Peyer's patch (tissue), 4 donors: Measurements from ENCODE around the gene BBS12. TPM values are rescaled to one million over a fixed set of nuclear protein-coding genes. Genes with fewer than 3 reads are reported as not detected.

Experiments used
- DNase-seq, 3 donors: peaks; one replicate each; pipeline ENCODE4 v3.0.0-alpha.2; 2017 to 2019
- H3K27ac ChIP-seq, 4 donors: fragments of 200-600 bp; sonication (generic); one replicate each; pipeline ENCODE4 v1.5.1; 2016 to 2019
- H3K27me3 ChIP-seq, 2 donors: fragments of 200-600 bp; sonication (generic); one replicate each; pipeline ENCODE4 v1.5.1; 2019
- H3K36me3 ChIP-seq, 3 donors: fragments of 200-600 bp; sonication (generic); one replicate each; pipeline ENCODE4 v1.5.1; 2016 to 2019
- H3K4me1 ChIP-seq, 4 donors: fragments of 200-600 bp; sonication (generic); one replicate each; pipeline ENCODE4 v1.5.1; 2016 to 2019
- H3K4me3 ChIP-seq, 4 donors: fragments of 200-600 bp; sonication (generic); 1 replicate in 3 of 4; 2 replicates in 1 of 4; pipeline ENCODE4 v1.5.1; 2016 to 2019; ENCODE audit warnings: mild to moderate bottlenecking in 1 of 4
- H3K9me3 ChIP-seq, 4 donors: fragments of 200-600 bp; sonication (generic); one replicate each; pipeline ENCODE4 v1.5.1; 2016 to 2019; ENCODE audit warnings: mild to moderate bottlenecking in 1 of 4
- CTCF ChIP-seq, 6 experiments: fragments of 450-650 bp in 4 of 6; fragments of 200-600 bp in 2 of 6; sonication (generic) in 1 of 6; IDR thresholded peaks; one replicate each; pipeline ENCODE4 v1.5.1; 2017 to 2019; ENCODE audit warnings: antibody characterized with exemption in 6 of 6, mild to moderate bottlenecking in 3 of 6, moderate library complexity in 1 of 6
- POLR2A ChIP-seq, 2 donors: fragments of 450-650 bp; IDR thresholded peaks; one replicate each; pipeline ENCODE4 v1.5.1; 2017; ENCODE audit warnings: antibody characterized with exemption in 2 of 2, mild to moderate bottlenecking in 2 of 2, moderate library complexity in 2 of 2
- total RNA-seq, 4 donors: library from RNA; depleted of rRNA; stranded (reverse); fragments of >200 nt; gene quantifications; one replicate each; pipeline ENCODE4 v1.1.0, GENCODE V29; 2016

The BBS12 gene
- total RNA-seq, 4 donors from 2014 or later: 1.7 to 5.6 (median 4.7) TPM

DNA sequence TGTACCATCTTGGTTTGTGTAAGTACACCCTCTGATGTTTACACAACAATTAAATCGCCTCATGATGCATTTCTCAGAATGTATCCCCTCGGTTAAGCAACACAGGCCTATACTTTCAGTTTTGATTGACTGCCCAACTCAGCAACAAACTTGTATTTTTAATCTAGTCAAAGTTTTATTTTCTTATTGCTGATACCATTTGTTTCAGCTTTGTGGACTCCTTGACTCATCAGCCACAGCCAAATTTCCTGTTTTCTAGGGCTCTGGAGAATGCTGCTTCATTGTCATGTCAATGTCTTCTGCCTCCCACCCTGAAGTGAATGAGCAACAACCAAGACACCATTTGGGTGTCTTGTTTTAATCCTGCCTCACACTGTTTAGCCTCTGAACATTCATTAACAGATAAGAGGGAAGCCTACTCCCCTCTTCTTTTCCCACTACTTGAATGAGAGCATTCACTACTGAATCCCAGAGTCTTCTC lies 14.0 kb downstream of the BBS12 start:
- peaks cover 0 to 21% (median 2%) of the 10 kb centered on the region in 4 donors for H3K4me1 ChIP-seq
- peaks cover 0 to 6% (median 3%) of the 10 kb centered on the region in 3 donors for H3K36me3 ChIP-seq
- no peak overlapping the region for H3K4me3 ChIP-seq
- no peak for DNase-seq
- H3K27ac ChIP-seq: no peak overlapping the region
- H3K9me3 ChIP-seq: no peaks in the 10 kb centered on the region
- H3K27me3 ChIP-seq: no peaks in the 10 kb centered on the region
- TF ChIP-seq POLR2A (IDR thresholded peaks at IDR 0.05): no peak
- TF ChIP-seq CTCF (IDR thresholded peaks at IDR 0.05): no peak

- H3K4me1 ChIP-seq: peaks cover 0 to 21% (median 2%) of the 10 kb centered on the region in 4 donors
- H3K27me3 ChIP-seq: no peaks in the 10 kb centered on the region
- no peaks in the 10 kb centered on the region for H3K9me3 ChIP-seq
- TF ChIP-seq CTCF (IDR thresholded peaks at IDR 0.05): no peak
- no peak for TF ChIP-seq POLR2A (IDR thresholded peaks at IDR 0.05)
- no peak overlapping the region for H3K27ac ChIP-seq
- peaks cover 0 to 3% (median 2%) of the 10 kb centered on the region in 3 donors for H3K36me3 ChIP-seq
- no peak for DNase-seq
- no peak overlapping the region for H3K4me3 ChIP-seq
Measured at GRCh38 chr4:122747068-122747467, 14.6 kb downstream of the BBS12 start.

- Histone ChIP-seq H3K27ac (no peak overlapping the region), H3K36me3 (no peaks in the 10 kb centered on the region), H3K27me3 (no peaks in the 10 kb centered on the region), H3K4me1 (peaks cover 0 to 15% (median 2%) of the 10 kb centered on the region in 4 donors), H3K9me3 (no peaks in the 10 kb centered on the region), H3K4me3 (no peak overlapping the region)
- no peak for TF ChIP-seq POLR2A (IDR thresholded peaks at IDR 0.05)
- TF ChIP-seq CTCF (IDR thresholded peaks at IDR 0.05): no peak
- no peak for DNase-seq
Measured at GRCh38 chr4:122747883-122748282, 15.4 kb downstream of the BBS12 start.

- no peak overlapping the region for H3K4me3 ChIP-seq
- H3K27ac ChIP-seq: no peak overlapping the region
- no peaks in the 10 kb centered on the region for H3K27me3 ChIP-seq
- no peaks in the 10 kb centered on the region for H3K9me3 ChIP-seq
- no peaks in the 10 kb centered on the region for H3K36me3 ChIP-seq
- DNase-seq: no peak
- peaks cover 0 to 2% (median under 1%) of the 10 kb centered on the region in 4 donors for H3K4me1 ChIP-seq
- TF ChIP-seq POLR2A (IDR thresholded peaks at IDR 0.05): no peak
- no peak for TF ChIP-seq CTCF (IDR thresholded peaks at IDR 0.05)
Measured at GRCh38 chr4:122749704-122750454, 17.4 kb downstream of the BBS12 start.

- DNase-seq: no peak
- no peak overlapping the region for H3K4me3 ChIP-seq
- H3K36me3 ChIP-seq: no peaks in the 10 kb centered on the region
- H3K27me3 ChIP-seq: no peaks in the 10 kb centered on the region
- H3K27ac ChIP-seq: no peak overlapping the region
- H3K4me1 ChIP-seq: peaks cover 0 to 4% (median 0%) of the 10 kb centered on the region in 4 donors
- no peak for TF ChIP-seq CTCF (IDR thresholded peaks at IDR 0.05)
- no peak for TF ChIP-seq POLR2A (IDR thresholded peaks at IDR 0.05)
- no peaks in the 10 kb centered on the region for H3K9me3 ChIP-seq
Measured at GRCh38 chr4:122755675-122756074, 23.2 kb downstream of the BBS12 start.
